ENCODE results near the gene BRD3OS.
"Not testable (repeated sequence)": the region's sequence is repeated elsewhere in the genome, so short reads cannot be mapped to it uniquely, and the experiment has no call there.

BRD3OS gene

GRCh38 chr9:134063571-134064450, 38.5 kb downstream of the BRD3OS start:
- DNase-seq (ENCODE audit: low read depth in 3 of 3) = no peak

DNA sequence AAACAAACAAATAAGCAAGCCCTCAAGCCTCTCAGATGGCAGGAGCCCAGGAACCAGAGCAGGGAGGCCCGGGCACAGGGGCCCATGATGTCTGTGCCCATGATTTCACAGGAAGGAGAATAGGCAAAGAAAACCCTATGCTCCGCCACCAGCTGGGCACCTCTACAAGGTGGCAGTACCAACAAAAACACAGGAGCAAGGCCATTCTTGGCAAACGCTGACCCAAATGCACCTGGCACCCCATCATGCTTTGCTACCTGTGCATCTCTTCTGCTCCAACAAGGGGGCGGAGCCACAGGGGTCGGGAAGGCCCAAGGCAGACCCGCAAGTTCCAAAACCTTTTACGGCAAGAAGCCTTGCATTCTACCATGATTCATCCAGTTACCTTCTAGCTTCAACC, 39.4 kb downstream of the BRD3OS start:
- DNase-seq (ENCODE audit: low read depth in 3 of 3) = no peak

GRCh38 chr9:134065612-134066419, 40.5 kb downstream of the BRD3OS start:
- DNase-seq (ENCODE audit: low read depth in 3 of 3) = peak; percentile 38 to 61 (median 55)

- DNase-seq (ENCODE audit: low read depth in 3 of 3) = no peak
These were observed 41.2 kb downstream of the BRD3OS start for GRCh38 chr9:134066526-134066912.

GRCh38 chr9:134066913-134067851, 41.9 kb downstream of the BRD3OS start:
- peak in 1 of 3 experiments; percentile 29 for DNase-seq (ENCODE audit: low read depth in 3 of 3)

DNA sequence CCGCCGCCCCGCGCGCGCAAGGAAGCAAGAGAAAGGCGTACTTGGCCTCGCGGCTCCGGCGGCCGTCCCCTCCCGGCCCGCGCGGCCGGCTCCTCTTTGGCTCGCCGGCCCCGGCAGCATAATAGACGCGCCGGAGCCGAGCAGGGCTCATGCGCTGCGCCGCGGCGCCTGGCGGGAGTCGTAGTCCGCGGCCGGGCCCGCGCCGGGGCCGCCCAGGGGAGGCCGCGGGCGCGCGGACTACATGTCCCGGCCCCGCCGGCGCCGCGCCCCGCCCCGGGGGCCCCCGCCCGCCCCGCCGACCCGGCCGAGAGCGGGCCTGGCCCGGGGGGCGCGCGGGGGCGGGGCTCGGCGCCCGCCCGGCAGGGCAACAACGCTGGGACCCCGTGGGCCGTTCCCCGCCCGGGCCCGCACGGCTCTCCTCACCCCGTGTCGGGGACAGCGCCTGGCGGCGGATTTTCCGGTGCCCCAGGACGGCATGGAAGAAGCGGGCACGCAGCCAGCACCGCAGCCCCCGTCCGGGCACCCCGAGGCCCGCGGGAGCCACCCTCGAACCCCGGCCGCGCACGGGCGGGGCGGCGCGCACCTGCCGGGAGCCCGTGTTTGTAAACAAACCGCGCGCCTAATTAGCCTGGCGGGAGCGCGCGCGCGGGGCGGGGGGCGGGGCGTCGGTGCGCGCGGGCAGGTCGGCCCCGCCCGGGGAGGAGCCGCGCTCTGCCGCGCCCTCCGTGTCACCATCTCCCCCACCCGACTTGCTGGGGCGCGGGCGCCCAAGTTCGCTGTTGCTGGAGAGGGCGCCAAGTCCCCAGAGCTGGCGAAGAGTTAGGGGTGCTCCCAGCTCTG, 42.8 kb downstream of the BRD3OS start, which contains the start of gene BRD3:
TSS of gene BRD3 (minus strand) at position 123 of the 840 bp plus-strand sequence. CDS start 14,549 bp downstream, outside the sequence.
- DNase-seq (ENCODE audit: low read depth in 3 of 3) = peak; percentile 52 to 76 (median 60)

- no peak for DNase-seq (ENCODE audit: low read depth in 3 of 3)
These were observed 43.6 kb downstream of the BRD3OS start for GRCh38 chr9:134068744-134069479.

DNA sequence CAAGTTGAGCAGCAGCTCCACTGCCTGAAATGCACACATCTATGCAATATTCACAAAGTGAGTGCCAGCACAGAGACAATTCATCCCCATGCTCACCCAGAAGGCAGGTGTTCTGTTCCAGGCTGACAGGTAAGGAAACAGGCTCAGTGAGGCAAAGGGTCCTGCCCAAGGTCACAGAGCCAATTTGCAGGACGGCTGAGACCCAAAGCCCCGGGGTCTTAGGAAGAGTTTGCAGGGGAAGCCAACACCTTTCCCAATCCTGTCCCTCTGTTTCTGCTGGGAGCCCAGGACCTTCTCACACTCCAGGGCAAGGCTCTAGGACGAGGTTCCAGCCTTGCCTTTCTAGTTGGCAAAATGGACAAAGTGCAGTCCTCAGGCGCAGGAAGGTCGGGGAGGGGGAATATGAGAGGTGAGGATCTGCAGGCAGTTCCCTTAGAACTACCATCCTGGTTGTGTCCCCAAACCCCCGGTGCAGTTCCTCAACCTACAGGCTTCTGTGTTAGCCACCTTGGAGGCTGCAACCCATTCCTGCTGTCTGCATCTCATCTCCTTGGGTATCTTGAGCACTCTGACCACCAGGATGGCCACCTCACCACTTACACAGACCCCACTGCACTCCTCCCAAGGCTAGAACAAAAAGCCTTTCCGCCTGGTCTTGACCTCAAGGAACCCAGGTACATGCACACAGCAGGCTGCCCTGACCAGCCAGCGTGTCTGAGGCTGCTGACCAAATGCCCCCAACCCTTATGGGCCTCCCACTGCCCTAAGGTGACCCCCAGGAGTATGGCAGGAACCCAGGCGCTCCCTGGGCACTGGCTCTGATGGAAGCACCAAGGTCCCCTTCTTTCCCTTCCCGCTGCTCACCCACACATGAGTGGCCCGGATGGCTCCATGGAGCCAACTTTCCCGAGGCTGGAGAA, 44.5 kb downstream of the BRD3OS start:
- DNase-seq (ENCODE audit: low read depth in 3 of 3) = no peak

- no peak for DNase-seq (ENCODE audit: low read depth in 3 of 3)
These were observed 45.9 kb downstream of the BRD3OS start for GRCh38 chr9:134071149-134071548.

DNA sequence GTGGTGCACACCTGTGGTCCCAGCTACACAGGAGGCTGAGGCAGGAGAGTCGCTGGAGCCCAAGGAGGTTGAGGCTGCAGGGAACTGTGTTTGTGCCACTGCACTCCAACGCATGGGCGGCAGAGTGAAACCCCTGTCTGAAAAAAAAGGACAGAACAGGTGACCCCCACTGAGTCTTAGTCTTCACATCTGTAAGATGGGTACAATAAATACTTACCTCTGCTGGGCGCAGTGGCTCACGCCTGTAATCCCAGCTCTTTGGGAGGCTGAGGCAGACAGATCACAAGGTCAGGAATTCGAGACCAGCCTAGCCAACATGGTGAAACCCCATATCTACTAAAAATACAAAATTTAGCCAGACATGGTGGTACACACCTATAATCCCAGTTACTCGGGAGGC, 47.4 kb downstream of the BRD3OS start:
- DNase-seq (ENCODE audit: low read depth in 3 of 3) = not testable (repeated sequence)

GRCh38 chr9:134073500-134073899, 48.2 kb downstream of the BRD3OS start:
- DNase-seq (ENCODE audit: low read depth in 3 of 3) = no peak

DNA sequence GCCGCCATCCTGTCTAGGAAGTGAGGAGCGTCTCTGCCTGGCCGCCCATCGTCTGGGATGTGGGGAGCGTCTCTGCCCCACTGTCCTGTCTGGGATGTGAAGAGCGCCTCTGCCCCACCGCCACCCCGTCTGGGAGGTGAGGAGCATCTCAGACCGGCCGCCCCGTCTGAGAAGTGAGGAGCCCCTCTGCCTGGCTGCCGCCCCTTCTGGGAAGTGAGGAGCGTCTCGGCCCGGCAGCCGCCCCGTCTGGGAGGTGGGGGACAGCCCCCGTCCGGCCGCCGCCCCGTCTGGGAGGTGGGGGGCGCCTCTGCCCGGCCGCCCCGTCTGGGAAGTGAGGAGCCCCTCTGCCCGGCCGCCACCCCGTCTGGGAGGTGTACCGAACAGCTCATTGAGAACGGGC, 50.4 kb downstream of the BRD3OS start:
- not testable (repeated sequence) for DNase-seq (ENCODE audit: low read depth in 3 of 3)

- no peak for DNase-seq (ENCODE audit: low read depth in 3 of 3)
These were observed 51.4 kb downstream of the BRD3OS start for GRCh38 chr9:134076644-134077043.
